ENCODE data around the gene NID2.

NID2 gene

DNA sequence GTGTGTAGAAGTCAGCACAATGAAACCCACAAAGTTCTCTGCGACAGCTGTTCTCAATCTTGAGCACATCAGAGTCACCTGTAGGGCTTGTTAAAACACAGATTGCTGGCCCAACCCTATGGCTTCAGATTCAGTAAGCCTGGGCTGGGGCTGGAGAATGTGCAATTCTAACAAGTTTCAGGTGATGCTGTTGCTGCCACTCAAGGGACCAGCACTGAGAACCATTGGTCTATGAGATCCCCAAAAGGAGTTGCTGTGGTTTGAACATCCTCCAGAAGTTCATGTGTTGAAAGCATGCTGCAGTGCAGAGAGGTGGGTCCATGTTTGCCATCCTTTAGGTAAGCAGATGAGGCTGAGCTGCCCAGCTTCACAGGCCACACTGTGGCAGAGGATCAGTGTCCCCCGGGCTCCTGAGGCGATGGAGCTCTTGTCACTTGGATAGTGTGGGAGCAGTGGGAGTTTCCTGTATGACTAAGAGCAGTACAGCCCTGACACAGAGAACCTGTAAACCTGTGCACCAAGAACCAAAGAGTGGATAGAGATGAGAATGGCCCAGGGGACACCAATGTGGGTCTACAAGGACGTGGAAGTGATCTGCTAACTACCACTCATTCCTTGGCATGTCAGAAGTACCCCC, 87.5 kb downstream of the NID2 start:
- TF ChIP-seq POLR2AphosphoS5 (IDR thresholded peaks at IDR 0.05; ENCODE audit: low read depth, low read length) (no peak), PAX5 (IDR thresholded peaks at IDR 0.05; ENCODE audit: insufficient read depth, low read length, severe bottlenecking) (no peak), POU2F2 (IDR thresholded peaks at IDR 0.05; ENCODE audit: low read depth, low read length) (no peak), SPI1 (IDR thresholded peaks at IDR 0.05; ENCODE audit: low read depth, low read length) (no peak), POLR2A (IDR thresholded peaks at IDR 0.05; ENCODE audit: low read depth, low read length) (no peak), TAF1 (IDR thresholded peaks at IDR 0.05; ENCODE audit: low read depth, low read length) (no peak)
- FAIRE-seq: peak; percentile 55
- no peak for DNase-seq (ENCODE audit: insufficient read length, low spot score)

DNA sequence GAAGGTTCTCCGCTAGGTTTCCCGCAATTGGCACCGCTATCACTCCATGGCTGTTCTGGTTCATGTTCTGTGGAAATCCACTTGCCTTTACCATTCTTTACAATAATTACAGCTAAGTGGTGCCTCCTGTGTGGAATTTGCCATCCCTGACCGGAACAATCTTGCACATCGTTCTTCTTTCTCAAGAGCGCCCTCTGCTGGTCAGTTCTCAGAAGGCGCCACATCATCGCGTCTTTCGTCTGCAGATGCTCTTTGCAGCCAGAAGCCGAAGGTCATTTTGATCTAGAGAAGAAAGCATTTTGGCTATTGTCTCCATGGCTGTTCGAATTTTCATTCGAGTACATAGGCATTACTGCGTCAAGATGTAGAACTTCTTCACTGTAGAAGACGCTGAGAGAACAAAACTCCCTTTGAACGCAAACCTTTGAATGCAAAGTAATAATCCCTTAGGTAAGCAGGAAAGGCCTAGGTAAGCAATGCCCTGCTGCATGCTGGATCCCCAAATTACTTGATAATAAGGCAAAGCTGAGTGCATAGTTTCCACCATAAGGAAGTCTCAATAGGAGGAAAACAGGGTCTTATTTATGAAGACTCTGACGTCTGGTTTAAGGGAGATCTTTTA, 89.7 kb downstream of the NID2 start:
- DNase-seq (ENCODE audit: insufficient read length, low spot score) (no peak), FAIRE-seq (peak; percentile 91)
- no peak for TF ChIP-seq SPI1 (IDR thresholded peaks at IDR 0.05; ENCODE audit: low read depth, low read length)
- TF ChIP-seq POLR2A (IDR thresholded peaks at IDR 0.05; ENCODE audit: low read depth, low read length): no peak
- no peak for TF ChIP-seq POLR2AphosphoS5 (IDR thresholded peaks at IDR 0.05; ENCODE audit: low read depth, low read length)
- no peak for TF ChIP-seq POU2F2 (IDR thresholded peaks at IDR 0.05; ENCODE audit: low read depth, low read length)
- no peak for TF ChIP-seq TAF1 (IDR thresholded peaks at IDR 0.05; ENCODE audit: low read depth, low read length)
- no peak for TF ChIP-seq PAX5 (IDR thresholded peaks at IDR 0.05; ENCODE audit: insufficient read depth, low read length, severe bottlenecking)

DNA sequence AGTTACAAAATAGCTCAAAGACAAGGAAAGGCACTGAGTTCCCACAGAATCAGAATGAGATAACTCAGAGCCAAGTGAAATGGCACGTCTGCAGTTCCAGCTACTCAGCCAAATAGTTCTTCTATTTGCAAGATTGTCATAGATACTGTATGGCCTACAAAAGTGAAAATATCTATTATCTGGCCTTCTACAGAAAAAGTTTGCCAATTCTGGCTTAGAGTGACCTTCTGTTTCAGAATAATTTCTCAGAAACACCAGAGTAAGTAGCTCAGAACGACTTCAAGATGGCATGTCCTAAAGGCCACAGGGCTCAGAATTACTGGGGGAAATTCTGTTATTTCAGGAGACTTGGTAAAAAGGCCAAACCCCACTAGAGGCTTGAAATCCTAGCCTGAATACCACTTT, 90.2 kb downstream of the NID2 start:
- no peak for TF ChIP-seq POU2F2 (IDR thresholded peaks at IDR 0.05; ENCODE audit: low read depth, low read length)
- TF ChIP-seq SPI1 (IDR thresholded peaks at IDR 0.05; ENCODE audit: low read depth, low read length): no peak
- TF ChIP-seq POLR2AphosphoS5 (IDR thresholded peaks at IDR 0.05; ENCODE audit: low read depth, low read length): no peak
- TF ChIP-seq TAF1 (IDR thresholded peaks at IDR 0.05; ENCODE audit: low read depth, low read length): no peak
- no peak for TF ChIP-seq PAX5 (IDR thresholded peaks at IDR 0.05; ENCODE audit: insufficient read depth, low read length, severe bottlenecking)
- TF ChIP-seq POLR2A (IDR thresholded peaks at IDR 0.05; ENCODE audit: low read depth, low read length): no peak
- FAIRE-seq: no peak
- no peak for DNase-seq (ENCODE audit: insufficient read length, low spot score)

DNA sequence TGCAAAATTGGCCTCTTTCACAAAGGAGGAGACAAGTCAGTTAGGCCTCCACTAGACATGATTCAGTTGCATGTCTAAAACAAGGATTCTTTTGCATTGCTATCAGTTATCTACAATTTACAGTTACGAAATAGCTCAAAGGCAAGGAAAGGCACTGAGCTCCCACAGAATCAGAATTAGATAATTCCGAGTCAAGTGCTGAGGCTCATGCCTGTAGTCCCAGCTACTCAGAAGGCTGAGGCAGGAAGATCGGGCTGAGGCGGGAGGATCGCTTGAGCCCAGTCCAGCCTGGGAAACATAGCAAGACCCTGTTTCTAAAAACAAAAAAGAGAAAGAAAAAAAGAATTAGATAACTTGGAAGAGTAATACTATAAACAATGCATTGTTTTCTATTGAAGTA, 91.8 kb downstream of the NID2 start:
- DNase-seq (ENCODE audit: insufficient read length, low spot score): no peak
- TF ChIP-seq TAF1 (IDR thresholded peaks at IDR 0.05; ENCODE audit: low read depth, low read length) (no peak), POLR2AphosphoS5 (IDR thresholded peaks at IDR 0.05; ENCODE audit: low read depth, low read length) (no peak), SPI1 (IDR thresholded peaks at IDR 0.05; ENCODE audit: low read depth, low read length) (no peak), POU2F2 (IDR thresholded peaks at IDR 0.05; ENCODE audit: low read depth, low read length) (no peak), PAX5 (IDR thresholded peaks at IDR 0.05; ENCODE audit: insufficient read depth, low read length, severe bottlenecking) (no peak), POLR2A (IDR thresholded peaks at IDR 0.05; ENCODE audit: low read depth, low read length) (no peak)
- FAIRE-seq: no peak

DNA sequence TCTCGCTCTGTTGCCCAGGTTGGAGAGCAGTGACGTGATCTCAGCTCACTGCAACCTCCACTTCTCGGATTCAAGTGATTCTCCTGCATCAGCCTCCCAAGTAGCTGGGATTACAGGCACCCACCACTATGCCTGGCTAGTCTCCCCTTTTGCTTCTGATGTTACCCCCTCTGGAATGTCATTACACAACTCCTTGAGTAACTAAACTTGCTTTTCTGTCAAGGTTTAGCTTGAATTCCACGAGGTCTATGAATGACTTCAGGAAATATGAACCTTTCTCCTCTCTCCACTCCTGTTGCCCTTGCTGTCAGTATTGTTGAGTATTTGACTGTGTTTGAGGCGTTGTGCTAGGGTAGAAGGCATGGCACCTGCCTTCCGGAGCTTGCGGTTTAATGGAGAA, 96.3 kb downstream of the NID2 start:
- FAIRE-seq (no peak), DNase-seq (ENCODE audit: insufficient read length, low spot score) (no peak)
- TF ChIP-seq POLR2AphosphoS5 (IDR thresholded peaks at IDR 0.05; ENCODE audit: low read depth, low read length) (no peak), TAF1 (IDR thresholded peaks at IDR 0.05; ENCODE audit: low read depth, low read length) (no peak), PAX5 (IDR thresholded peaks at IDR 0.05; ENCODE audit: insufficient read depth, low read length, severe bottlenecking) (no peak), POU2F2 (IDR thresholded peaks at IDR 0.05; ENCODE audit: low read depth, low read length) (no peak), SPI1 (IDR thresholded peaks at IDR 0.05; ENCODE audit: low read depth, low read length) (no peak), POLR2A (IDR thresholded peaks at IDR 0.05; ENCODE audit: low read depth, low read length) (no peak)

DNA sequence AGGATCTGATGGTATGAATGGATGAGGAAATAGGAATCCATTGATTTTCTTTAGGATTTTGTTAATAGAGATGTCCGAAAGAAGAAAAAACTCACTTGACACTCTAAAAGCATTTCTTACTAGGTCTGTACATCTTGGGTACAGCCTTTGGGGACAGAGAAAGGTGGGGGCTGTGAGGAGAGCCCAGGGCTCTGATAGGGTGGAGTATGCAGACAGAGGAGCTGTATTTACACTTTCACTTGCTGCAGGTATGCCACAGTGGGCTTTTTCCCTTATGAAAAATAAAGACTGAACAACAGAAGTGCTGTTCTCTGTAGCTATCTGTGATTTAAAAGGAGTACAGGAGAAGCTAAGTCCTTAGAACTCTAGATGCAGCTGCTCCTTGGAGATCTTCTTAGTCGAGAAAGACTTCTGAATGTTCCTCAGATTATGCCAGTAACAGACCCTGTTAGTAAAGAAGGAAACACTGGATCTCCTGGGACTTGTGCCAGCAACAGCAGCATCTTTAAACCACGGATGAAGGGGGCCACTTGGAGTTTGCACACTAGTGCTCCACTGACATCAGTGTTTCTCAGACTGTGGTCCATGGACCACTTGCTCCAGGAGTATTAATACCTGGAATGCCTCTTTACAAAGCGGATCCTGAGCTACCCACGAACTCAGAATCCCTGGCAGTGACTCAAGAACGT, 98.9 kb downstream of the NID2 start:
- no peak for TF ChIP-seq SPI1 (IDR thresholded peaks at IDR 0.05; ENCODE audit: low read depth, low read length)
- no peak for TF ChIP-seq POU2F2 (IDR thresholded peaks at IDR 0.05; ENCODE audit: low read depth, low read length)
- TF ChIP-seq POLR2AphosphoS5 (IDR thresholded peaks at IDR 0.05; ENCODE audit: low read depth, low read length): no peak
- TF ChIP-seq POLR2A (IDR thresholded peaks at IDR 0.05; ENCODE audit: low read depth, low read length): no peak
- no peak for TF ChIP-seq PAX5 (IDR thresholded peaks at IDR 0.05; ENCODE audit: insufficient read depth, low read length, severe bottlenecking)
- no peak for TF ChIP-seq TAF1 (IDR thresholded peaks at IDR 0.05; ENCODE audit: low read depth, low read length)
- FAIRE-seq (no peak), DNase-seq (ENCODE audit: insufficient read length, low spot score) (no peak)

DNA sequence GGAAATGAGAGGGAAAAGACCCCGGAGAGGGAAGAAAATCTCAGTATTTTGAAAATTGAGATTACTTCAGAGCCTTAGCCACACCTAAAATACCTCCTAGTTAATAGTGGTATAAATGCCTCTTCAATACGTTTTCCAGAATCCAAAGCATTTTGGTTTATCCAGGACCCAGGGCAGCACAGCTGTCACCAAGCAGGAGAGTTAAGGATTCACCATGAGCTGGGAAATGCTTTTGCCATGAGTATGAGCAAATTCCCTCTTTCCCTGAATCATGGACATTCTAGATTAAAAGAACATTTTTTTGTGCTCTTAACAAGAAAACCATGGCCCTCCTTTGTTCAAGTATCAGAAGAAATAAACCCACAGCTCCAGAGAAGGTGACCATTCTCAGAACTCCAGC, 101.3 kb downstream of the NID2 start:
- TF ChIP-seq TAF1 (IDR thresholded peaks at IDR 0.05; ENCODE audit: low read depth, low read length) (no peak), PAX5 (IDR thresholded peaks at IDR 0.05; ENCODE audit: insufficient read depth, low read length, severe bottlenecking) (no peak), POLR2AphosphoS5 (IDR thresholded peaks at IDR 0.05; ENCODE audit: low read depth, low read length) (no peak), POLR2A (IDR thresholded peaks at IDR 0.05; ENCODE audit: low read depth, low read length) (no peak), SPI1 (IDR thresholded peaks at IDR 0.05; ENCODE audit: low read depth, low read length) (no peak), POU2F2 (IDR thresholded peaks at IDR 0.05; ENCODE audit: low read depth, low read length) (no peak)
- DNase-seq (ENCODE audit: insufficient read length, low spot score): no peak
- FAIRE-seq: no peak

DNA sequence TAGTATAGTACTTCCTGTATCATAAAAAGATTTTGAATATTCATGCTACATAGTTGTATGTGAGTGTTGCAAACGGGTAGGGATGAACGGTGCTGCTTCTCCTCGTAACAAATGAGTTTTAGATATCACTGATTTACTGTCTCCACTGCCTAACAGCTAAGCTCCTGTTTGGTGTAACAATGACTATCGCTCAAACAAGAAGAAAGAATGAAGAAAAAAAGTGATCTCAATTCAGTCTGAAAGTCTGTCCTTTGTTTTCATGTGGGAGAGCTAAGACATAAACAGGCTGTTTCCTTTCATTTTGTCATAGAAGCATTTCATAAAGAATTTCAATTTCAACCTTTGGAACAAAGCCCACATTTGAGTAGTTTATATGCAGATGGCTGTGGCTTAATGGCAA, 105.6 kb downstream of the NID2 start:
- no peak for TF ChIP-seq POLR2AphosphoS5 (IDR thresholded peaks at IDR 0.05; ENCODE audit: low read depth, low read length)
- no peak for TF ChIP-seq PAX5 (IDR thresholded peaks at IDR 0.05; ENCODE audit: insufficient read depth, low read length, severe bottlenecking)
- TF ChIP-seq SPI1 (IDR thresholded peaks at IDR 0.05; ENCODE audit: low read depth, low read length): no peak
- TF ChIP-seq TAF1 (IDR thresholded peaks at IDR 0.05; ENCODE audit: low read depth, low read length): no peak
- TF ChIP-seq POU2F2 (IDR thresholded peaks at IDR 0.05; ENCODE audit: low read depth, low read length): no peak
- no peak for TF ChIP-seq POLR2A (IDR thresholded peaks at IDR 0.05; ENCODE audit: low read depth, low read length)
- no peak for DNase-seq (ENCODE audit: insufficient read length, low spot score)
- FAIRE-seq: peak; percentile 45

DNA sequence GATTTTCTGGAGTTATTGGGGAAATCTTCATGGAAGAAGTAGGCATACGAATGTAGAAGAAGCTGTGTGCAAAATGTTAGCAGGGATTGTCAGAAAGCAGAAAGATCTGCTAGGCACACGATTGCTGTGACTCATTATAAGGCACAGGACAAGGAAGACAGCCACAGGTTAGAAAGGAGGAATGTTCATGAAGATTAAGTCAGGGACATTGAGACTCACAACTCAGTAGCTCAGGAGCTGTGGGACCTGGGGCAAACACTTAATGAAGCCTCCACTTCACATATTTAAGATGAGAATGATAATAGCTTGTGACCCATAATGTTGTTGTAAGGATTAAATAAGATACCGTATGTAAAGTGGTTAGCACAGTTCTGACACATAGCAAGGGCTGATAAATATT, 106.1 kb downstream of the NID2 start:
- FAIRE-seq: no peak

More for the DNA sequence above, 106.1 kb downstream of the NID2 start:
- TF ChIP-seq TAF1 (IDR thresholded peaks at IDR 0.05; ENCODE audit: low read depth, low read length) (no peak), POLR2A (IDR thresholded peaks at IDR 0.05; ENCODE audit: low read depth, low read length) (no peak), PAX5 (IDR thresholded peaks at IDR 0.05; ENCODE audit: insufficient read depth, low read length, severe bottlenecking) (no peak), POU2F2 (IDR thresholded peaks at IDR 0.05; ENCODE audit: low read depth, low read length) (no peak), SPI1 (IDR thresholded peaks at IDR 0.05; ENCODE audit: low read depth, low read length) (no peak), POLR2AphosphoS5 (IDR thresholded peaks at IDR 0.05; ENCODE audit: low read depth, low read length) (no peak)
- DNase-seq (ENCODE audit: insufficient read length, low spot score): no peak

Measured in GM12891 (cell line).